Measurements from ENCODE around the gene TJAP1. TPM values are rescaled to one million over a fixed set of nuclear protein-coding genes. Genes with fewer than 3 reads are reported as not detected.

TJAP1 gene
- total and polyA plus RNA-seq, 2 experiments from 2014 or later = 10.3 to 16.4 TPM

- no peak overlapping the region for H3K27ac ChIP-seq
- no peak overlapping the region for H3K4me3 ChIP-seq
- peaks cover 31% of the 10 kb centered on the region for H3K79me2 ChIP-seq
- TF ChIP-seq EZH2 (IDR thresholded peaks at IDR 0.05; ENCODE audit: borderline replicate concordance) (no peak), CTCF (IDR thresholded peaks at IDR 0.05; ENCODE audit: poor library complexity) (no peak), EZH2phosphoT487 (IDR thresholded peaks at IDR 0.05; ENCODE audit: low read depth, severe bottlenecking, unreplicated experiment) (no peak)
- no peak overlapping the region for H3K4me2 ChIP-seq
- WGBS (ENCODE audit: low lambda C conversion rate, missing lambda C conversion rate) = 95% methylated on average over 19 of the region's 19 CpGs
- H3K9me3 ChIP-seq (ENCODE audit: low read depth) = no peaks in the 10 kb centered on the region
- DNase-seq (ENCODE audit: low spot score) = no peak
- H3K27me3 ChIP-seq = no peaks in the 10 kb centered on the region
- no peaks in the 10 kb centered on the region for H4K20me1 ChIP-seq (ENCODE audit: insufficient read depth, poor library complexity, severe bottlenecking)
- no peaks in the 10 kb centered on the region for H3K9me2 ChIP-seq (replicated peaks; ENCODE audit: insufficient read depth)
- H3K4me1 ChIP-seq (ENCODE audit: insufficient read depth) = peaks cover 34% of the 10 kb centered on the region
- no peak overlapping the region for H2AFZ ChIP-seq
- H3K36me3 ChIP-seq (replicated peaks; ENCODE audit: insufficient read depth, low read depth) = no peaks in the 10 kb centered on the region
Observed at GRCh38 chr6:43432009-43432945, 45.1 kb upstream of the TJAP1 start.

- 94% methylated on average over 8 of the region's 8 CpGs for WGBS (ENCODE audit: low lambda C conversion rate, missing lambda C conversion rate)
- TF ChIP-seq EZH2phosphoT487 (IDR thresholded peaks at IDR 0.05; ENCODE audit: low read depth, severe bottlenecking, unreplicated experiment) = no peak
- TF ChIP-seq CTCF (IDR thresholded peaks at IDR 0.05; ENCODE audit: poor library complexity) = no peak
- no peak for TF ChIP-seq EZH2 (IDR thresholded peaks at IDR 0.05; ENCODE audit: borderline replicate concordance)
- H3K4me2 ChIP-seq = no peak overlapping the region
- H3K9me3 ChIP-seq (ENCODE audit: low read depth) = no peaks in the 10 kb centered on the region
- H3K27ac ChIP-seq = no peak overlapping the region
- no peaks in the 10 kb centered on the region for H3K9me2 ChIP-seq (replicated peaks; ENCODE audit: insufficient read depth)
- no peak for DNase-seq (ENCODE audit: low spot score)
- no peaks in the 10 kb centered on the region for H4K20me1 ChIP-seq (ENCODE audit: insufficient read depth, poor library complexity, severe bottlenecking)
- H3K79me2 ChIP-seq = peaks cover 30% of the 10 kb centered on the region
- no peak overlapping the region for H2AFZ ChIP-seq
- H3K4me3 ChIP-seq = no peak overlapping the region
- no peaks in the 10 kb centered on the region for H3K36me3 ChIP-seq (replicated peaks; ENCODE audit: insufficient read depth, low read depth)
- no peaks in the 10 kb centered on the region for H3K27me3 ChIP-seq
- H3K4me1 ChIP-seq (ENCODE audit: insufficient read depth) = peaks cover 40% of the 10 kb centered on the region
Observed at GRCh38 chr6:43433148-43433547, 44.2 kb upstream of the TJAP1 start.

GRCh38 chr6:43434001-43434840, 43.1 kb upstream of the TJAP1 start:
- Histone ChIP-seq H3K9me2 (replicated peaks; ENCODE audit: insufficient read depth) (no peaks in the 10 kb centered on the region), H3K4me1 (ENCODE audit: insufficient read depth) (peaks cover 30% of the 10 kb centered on the region), H4K20me1 (ENCODE audit: insufficient read depth, poor library complexity, severe bottlenecking) (no peaks in the 10 kb centered on the region), H2AFZ (no peak overlapping the region), H3K27ac (no peak overlapping the region), H3K36me3 (replicated peaks; ENCODE audit: insufficient read depth, low read depth) (no peaks in the 10 kb centered on the region), H3K9me3 (ENCODE audit: low read depth) (no peaks in the 10 kb centered on the region), H3K4me2 (no peak overlapping the region), H3K4me3 (no peak overlapping the region), H3K79me2 (peaks cover 19% of the 10 kb centered on the region), H3K27me3 (no peaks in the 10 kb centered on the region)
- no peak for DNase-seq (ENCODE audit: low spot score)
- 92% methylated on average over 15 of the region's 15 CpGs for WGBS (ENCODE audit: low lambda C conversion rate, missing lambda C conversion rate)
- TF ChIP-seq EZH2phosphoT487 (IDR thresholded peaks at IDR 0.05; ENCODE audit: low read depth, severe bottlenecking, unreplicated experiment) (no peak), CTCF (IDR thresholded peaks at IDR 0.05; ENCODE audit: poor library complexity) (no peak), EZH2 (IDR thresholded peaks at IDR 0.05; ENCODE audit: borderline replicate concordance) (no peak)

All from hepatocyte (in vitro differentiated cells).